SK-N-SH treated with all-trans-retinoic acid at 6 μM for 48 hours (cell line): ENCODE results near the gene ORC4.
A peak's percentile ranks its signal among the peaks of the same experiment; 100 is the strongest.

ENCODE experiments used
- ATAC-seq: fragments of 200-7000 bp; cut with Tn5 transposase; 3 replicates; pipeline ENCODE4 v1.9.1; 2020; ENCODE audit warnings: mild to moderate bottlenecking, moderate library complexity
- BACH2 ChIP-seq: fragments of 250-450 bp; sonication (Bioruptor Pico); IDR thresholded peaks from 2 replicates; pipeline ENCODE4 v1.9.0; 2021; ENCODE audit warnings: mild to moderate bottlenecking, borderline replicate concordance
- CSDC2 ChIP-seq: fragments of 250-450 bp; sonication (Bioruptor Pico); IDR thresholded peaks from 2 replicates; pipeline ENCODE4 v1.5.0; 2020; ENCODE audit warnings: mild to moderate bottlenecking, moderate library complexity
- ESRRG ChIP-seq: fragments of 250-450 bp; sonication (Bioruptor Pico); IDR thresholded peaks from 2 replicates; pipeline ENCODE4 v1.6.1; 2021; ENCODE audit warnings: mild to moderate bottlenecking
- GLIS3 ChIP-seq: fragments of 250-450 bp; sonication (Bioruptor Pico); IDR thresholded peaks from 2 replicates; pipeline ENCODE4 v1.5.0; 2020; ENCODE audit warnings: mild to moderate bottlenecking, moderate library complexity
- ISL1 ChIP-seq: fragments of 250-450 bp; sonication (Bioruptor Pico); IDR thresholded peaks from 2 replicates; pipeline ENCODE4 v2.1.2; 2022; ENCODE audit warnings: mild to moderate bottlenecking, moderate library complexity
- OSR1 ChIP-seq: fragments of 250-450 bp; sonication (Bioruptor Pico); IDR thresholded peaks from 2 replicates; pipeline ENCODE4 v1.8.0; 2022; ENCODE audit warnings: moderate library complexity, mild to moderate bottlenecking, inconsistent platforms
- PPARA ChIP-seq: fragments of 250-450 bp; sonication (Bioruptor Pico); IDR thresholded peaks from 2 replicates; pipeline ENCODE4 v1.5.0; 2020; ENCODE audit warnings: mild to moderate bottlenecking, borderline replicate concordance
- SNAI2 ChIP-seq: fragments of 250-450 bp; sonication (Bioruptor Pico); IDR thresholded peaks from 2 replicates; pipeline ENCODE4 v1.5.0; 2020; ENCODE audit warnings: mild to moderate bottlenecking, moderate library complexity
- TCF4 ChIP-seq: fragments of 250-450 bp; sonication (Bioruptor Pico); IDR thresholded peaks from 2 replicates; pipeline ENCODE4 v1.8.0; 2021; ENCODE audit warnings: mild to moderate bottlenecking, moderate library complexity, borderline replicate concordance
- TOX ChIP-seq: fragments of 250-450 bp; sonication (Bioruptor Pico); IDR thresholded peaks from 2 replicates; pipeline ENCODE4 v1.8.0; 2021; ENCODE audit warnings: mild to moderate bottlenecking, moderate library complexity, borderline replicate concordance
- ZC3H10 ChIP-seq: fragments of 250-450 bp; sonication (Bioruptor Pico); IDR thresholded peaks from 2 replicates; pipeline ENCODE4 v1.5.1; 2021; ENCODE audit warnings: mild to moderate bottlenecking, moderate library complexity
- ZFP3 ChIP-seq: fragments of 250-450 bp; sonication (Bioruptor Pico); IDR thresholded peaks from 2 replicates; pipeline ENCODE4 v1.5.0; 2020; ENCODE audit warnings: mild to moderate bottlenecking, moderate library complexity
- ZFP30 ChIP-seq: fragments of 450-650 bp; formaldehyde crosslinking; IDR thresholded peaks from 2 replicates; pipeline ENCODE4 v1.5.0; 2022; ENCODE audit warnings: mild to moderate bottlenecking, moderate library complexity
- ZNF565 ChIP-seq: fragments of 450-650 bp; formaldehyde crosslinking; conservative IDR thresholded peaks from 2 replicates; pipeline ENCODE4 v1.5.0; 2020; ENCODE audit warnings: low read depth, mild to moderate bottlenecking, moderate library complexity
- ZNF8 ChIP-seq: fragments of 450-650 bp; formaldehyde crosslinking; IDR thresholded peaks from 2 replicates; pipeline ENCODE4 v1.5.0; 2020; ENCODE audit warnings: mild to moderate bottlenecking, moderate library complexity
- TF ChIP-seq, protein P1 (sequence below): fragments of 250-450 bp; sonication (Bioruptor Pico); IDR thresholded peaks from 2 replicates; pipeline ENCODE4 v1.5.1; 2020; ENCODE audit warnings: low read depth, mild to moderate bottlenecking, moderate library complexity
- TF ChIP-seq, protein P2 (sequence below): fragments of 250-450 bp; sonication (Bioruptor Pico); IDR thresholded peaks from 2 replicates; pipeline ENCODE4 v1.5.0; 2020; ENCODE audit warnings: mild to moderate bottlenecking, moderate library complexity
- TF ChIP-seq, protein P3 (sequence below): fragments of 250-450 bp; sonication (Bioruptor Pico); IDR thresholded peaks from 2 replicates; pipeline ENCODE4 v1.8.0; 2021; ENCODE audit warnings: low read depth, mild to moderate bottlenecking, moderate library complexity, borderline replicate concordance
- TF ChIP-seq, protein P4 (sequence below): fragments of 250-450 bp; sonication (Bioruptor Pico); IDR thresholded peaks from 2 replicates; pipeline ENCODE4 v1.8.0; 2020; ENCODE audit warnings: mild to moderate bottlenecking, moderate library complexity, borderline replicate concordance
- TF ChIP-seq, protein P5 (sequence below): fragments of 250-450 bp; sonication (Bioruptor Pico); IDR thresholded peaks from 2 replicates; pipeline ENCODE4 v1.5.1; 2021; ENCODE audit warnings: mild to moderate bottlenecking, moderate library complexity

Gene ORC4

DNA sequence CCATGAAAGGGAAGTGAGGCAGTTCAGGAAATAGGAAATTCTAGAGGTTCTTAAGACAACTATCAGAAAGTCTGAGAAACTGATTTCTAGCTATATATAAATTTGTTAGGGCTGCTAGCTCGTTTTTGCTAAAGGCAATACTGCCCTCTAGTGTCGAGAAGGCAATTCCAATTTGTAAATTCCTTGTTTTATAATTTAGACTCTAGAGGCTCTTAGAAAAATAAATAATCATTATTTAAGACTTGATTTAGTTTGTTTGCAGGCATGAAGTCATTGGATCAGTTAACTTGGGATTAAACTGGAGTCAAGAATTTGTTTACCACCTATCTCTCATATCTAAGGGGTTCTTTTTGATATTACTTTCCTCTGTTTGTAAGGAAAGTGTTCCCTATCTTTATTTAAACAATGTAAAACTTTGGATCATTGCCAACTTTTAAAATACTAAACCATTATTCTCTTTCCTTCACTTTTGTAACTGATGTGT lies 109.5 kb downstream of the ORC4 start:
- ATAC-seq = peak; percentile 79
- TF ChIP-seq SNAI2 (CRISPR knock-in tag) (no peak), BACH2 (CRISPR knock-in tag) (no peak), TCF4 (CRISPR knock-in tag) (no peak), ZNF8 (CRISPR knock-in tag) (no peak), ESRRG (CRISPR knock-in tag) (no peak), PPARA (CRISPR knock-in tag) (no peak), ZFP30 (CRISPR knock-in tag) (no peak), TOX (no peak), OSR1 (CRISPR knock-in tag) (no peak), ISL1 (CRISPR knock-in tag) (no peak), ZC3H10 (CRISPR knock-in tag) (no peak), ZNF565 (CRISPR knock-in tag) (no peak), ZFP3 (no peak), CSDC2 (CRISPR knock-in tag) (no peak), GLIS3 (CRISPR knock-in tag) (no peak)
- TF ChIP-seq, protein P1, sequence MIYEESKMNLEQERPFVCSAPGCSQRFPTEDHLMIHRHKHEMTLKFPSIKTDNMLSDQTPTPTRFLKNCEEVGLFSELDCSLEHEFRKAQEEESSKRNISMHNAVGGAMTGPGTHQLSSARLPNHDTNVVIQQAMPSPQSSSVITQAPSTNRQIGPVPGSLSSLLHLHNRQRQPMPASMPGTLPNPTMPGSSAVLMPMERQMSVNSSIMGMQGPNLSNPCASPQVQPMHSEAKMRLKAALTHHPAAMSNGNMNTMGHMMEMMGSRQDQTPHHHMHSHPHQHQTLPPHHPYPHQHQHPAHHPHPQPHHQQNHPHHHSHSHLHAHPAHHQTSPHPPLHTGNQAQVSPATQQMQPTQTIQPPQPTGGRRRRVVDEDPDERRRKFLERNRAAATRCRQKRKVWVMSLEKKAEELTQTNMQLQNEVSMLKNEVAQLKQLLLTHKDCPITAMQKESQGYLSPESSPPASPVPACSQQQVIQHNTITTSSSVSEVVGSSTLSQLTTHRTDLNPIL (CRISPR knock-in tag) = no peak
- TF ChIP-seq, protein P2, sequence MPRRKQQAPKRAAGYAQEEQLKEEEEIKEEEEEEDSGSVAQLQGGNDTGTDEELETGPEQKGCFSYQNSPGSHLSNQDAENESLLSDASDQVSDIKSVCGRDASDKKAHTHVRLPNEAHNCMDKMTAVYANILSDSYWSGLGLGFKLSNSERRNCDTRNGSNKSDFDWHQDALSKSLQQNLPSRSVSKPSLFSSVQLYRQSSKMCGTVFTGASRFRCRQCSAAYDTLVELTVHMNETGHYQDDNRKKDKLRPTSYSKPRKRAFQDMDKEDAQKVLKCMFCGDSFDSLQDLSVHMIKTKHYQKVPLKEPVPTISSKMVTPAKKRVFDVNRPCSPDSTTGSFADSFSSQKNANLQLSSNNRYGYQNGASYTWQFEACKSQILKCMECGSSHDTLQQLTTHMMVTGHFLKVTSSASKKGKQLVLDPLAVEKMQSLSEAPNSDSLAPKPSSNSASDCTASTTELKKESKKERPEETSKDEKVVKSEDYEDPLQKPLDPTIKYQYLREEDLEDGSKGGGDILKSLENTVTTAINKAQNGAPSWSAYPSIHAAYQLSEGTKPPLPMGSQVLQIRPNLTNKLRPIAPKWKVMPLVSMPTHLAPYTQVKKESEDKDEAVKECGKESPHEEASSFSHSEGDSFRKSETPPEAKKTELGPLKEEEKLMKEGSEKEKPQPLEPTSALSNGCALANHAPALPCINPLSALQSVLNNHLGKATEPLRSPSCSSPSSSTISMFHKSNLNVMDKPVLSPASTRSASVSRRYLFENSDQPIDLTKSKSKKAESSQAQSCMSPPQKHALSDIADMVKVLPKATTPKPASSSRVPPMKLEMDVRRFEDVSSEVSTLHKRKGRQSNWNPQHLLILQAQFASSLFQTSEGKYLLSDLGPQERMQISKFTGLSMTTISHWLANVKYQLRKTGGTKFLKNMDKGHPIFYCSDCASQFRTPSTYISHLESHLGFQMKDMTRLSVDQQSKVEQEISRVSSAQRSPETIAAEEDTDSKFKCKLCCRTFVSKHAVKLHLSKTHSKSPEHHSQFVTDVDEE (CRISPR knock-in tag) = no peak
- TF ChIP-seq, protein P3, sequence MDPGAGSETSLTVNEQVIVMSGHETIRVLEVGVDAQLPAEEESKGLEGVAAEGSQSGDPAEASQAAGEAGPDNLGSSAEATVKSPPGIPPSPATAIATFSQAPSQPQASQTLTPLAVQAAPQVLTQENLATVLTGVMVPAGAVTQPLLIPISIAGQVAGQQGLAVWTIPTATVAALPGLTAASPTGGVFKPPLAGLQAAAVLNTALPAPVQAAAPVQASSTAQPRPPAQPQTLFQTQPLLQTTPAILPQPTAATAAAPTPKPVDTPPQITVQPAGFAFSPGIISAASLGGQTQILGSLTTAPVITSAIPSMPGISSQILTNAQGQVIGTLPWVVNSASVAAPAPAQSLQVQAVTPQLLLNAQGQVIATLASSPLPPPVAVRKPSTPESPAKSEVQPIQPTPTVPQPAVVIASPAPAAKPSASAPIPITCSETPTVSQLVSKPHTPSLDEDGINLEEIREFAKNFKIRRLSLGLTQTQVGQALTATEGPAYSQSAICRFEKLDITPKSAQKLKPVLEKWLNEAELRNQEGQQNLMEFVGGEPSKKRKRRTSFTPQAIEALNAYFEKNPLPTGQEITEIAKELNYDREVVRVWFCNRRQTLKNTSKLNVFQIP (CRISPR knock-in tag) = no peak
- TF ChIP-seq, protein P4, sequence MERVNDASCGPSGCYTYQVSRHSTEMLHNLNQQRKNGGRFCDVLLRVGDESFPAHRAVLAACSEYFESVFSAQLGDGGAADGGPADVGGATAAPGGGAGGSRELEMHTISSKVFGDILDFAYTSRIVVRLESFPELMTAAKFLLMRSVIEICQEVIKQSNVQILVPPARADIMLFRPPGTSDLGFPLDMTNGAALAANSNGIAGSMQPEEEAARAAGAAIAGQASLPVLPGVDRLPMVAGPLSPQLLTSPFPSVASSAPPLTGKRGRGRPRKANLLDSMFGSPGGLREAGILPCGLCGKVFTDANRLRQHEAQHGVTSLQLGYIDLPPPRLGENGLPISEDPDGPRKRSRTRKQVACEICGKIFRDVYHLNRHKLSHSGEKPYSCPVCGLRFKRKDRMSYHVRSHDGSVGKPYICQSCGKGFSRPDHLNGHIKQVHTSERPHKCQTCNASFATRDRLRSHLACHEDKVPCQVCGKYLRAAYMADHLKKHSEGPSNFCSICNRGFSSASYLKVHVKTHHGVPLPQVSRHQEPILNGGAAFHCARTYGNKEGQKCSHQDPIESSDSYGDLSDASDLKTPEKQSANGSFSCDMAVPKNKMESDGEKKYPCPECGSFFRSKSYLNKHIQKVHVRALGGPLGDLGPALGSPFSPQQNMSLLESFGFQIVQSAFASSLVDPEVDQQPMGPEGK (CRISPR knock-in tag) = no peak
- TF ChIP-seq, protein P5, sequence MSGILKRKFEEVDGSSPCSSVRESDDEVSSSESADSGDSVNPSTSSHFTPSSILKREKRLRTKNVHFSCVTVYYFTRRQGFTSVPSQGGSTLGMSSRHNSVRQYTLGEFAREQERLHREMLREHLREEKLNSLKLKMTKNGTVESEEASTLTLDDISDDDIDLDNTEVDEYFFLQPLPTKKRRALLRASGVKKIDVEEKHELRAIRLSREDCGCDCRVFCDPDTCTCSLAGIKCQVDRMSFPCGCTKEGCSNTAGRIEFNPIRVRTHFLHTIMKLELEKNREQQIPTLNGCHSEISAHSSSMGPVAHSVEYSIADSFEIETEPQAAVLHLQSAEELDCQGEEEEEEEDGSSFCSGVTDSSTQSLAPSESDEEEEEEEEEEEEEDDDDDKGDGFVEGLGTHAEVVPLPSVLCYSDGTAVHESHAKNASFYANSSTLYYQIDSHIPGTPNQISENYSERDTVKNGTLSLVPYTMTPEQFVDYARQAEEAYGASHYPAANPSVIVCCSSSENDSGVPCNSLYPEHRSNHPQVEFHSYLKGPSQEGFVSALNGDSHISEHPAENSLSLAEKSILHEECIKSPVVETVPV (CRISPR knock-in tag) = no peak
- TF ChIP-seq, all 23 proteins: peak for 0

DNA sequence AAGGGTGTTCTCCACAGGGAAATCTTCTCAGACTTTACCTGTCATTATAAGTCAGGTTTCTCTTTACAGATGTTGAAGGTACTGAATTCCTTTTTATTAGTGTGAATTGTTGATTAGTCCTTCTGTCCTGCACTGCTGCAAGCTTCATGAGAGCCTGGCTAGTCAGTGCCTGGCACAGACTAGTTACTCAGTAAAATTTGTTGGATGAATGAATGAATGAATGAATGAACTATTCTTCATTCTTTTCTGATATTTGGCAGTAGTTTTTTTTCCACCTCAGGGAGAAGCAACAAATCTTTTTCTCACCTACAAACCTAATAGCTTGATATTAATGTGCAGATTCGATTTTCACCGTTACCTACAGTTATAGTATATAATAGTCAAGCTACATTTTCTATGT lies 111.4 kb downstream of the ORC4 start:
- no peak for ATAC-seq

More for the DNA sequence above, 111.4 kb downstream of the ORC4 start:
- TF ChIP-seq ISL1 (CRISPR knock-in tag) = no peak
- TF ChIP-seq, protein P3 (CRISPR knock-in tag) = no peak
